Activated CD8-positive, alpha-beta T cell treated with anti-CD3 and anti-CD28 coated beads for 36 hours (primary cell): ENCODE data around the gene LST1. TPM values are rescaled to one million over a fixed set of nuclear protein-coding genes. Genes with fewer than 3 reads are reported as not detected.

Experiments used
- ATAC-seq: fragments of 200-7000 bp; cut with Tn5 transposase; one replicate; pipeline ENCODE4 v1.10.0; 2021; ENCODE audit warnings: mild to moderate bottlenecking, moderate library complexity
- CTCF ChIA-PET: fragments of 350-600 bp; sonication (Branson Sonifier 250); formaldehyde crosslinking; loops from one replicate; lab custom pipeline; 2021; ENCODE audit warnings: antibody characterized with exemption; lab: Charles Lee
- POLR2A ChIA-PET: fragments of 350-600 bp; sonication (Branson Sonifier 250); formaldehyde crosslinking; loops from one replicate; lab custom pipeline; 2021; ENCODE audit warnings: antibody characterized with exemption; lab: Charles Lee
- DNase-seq: peaks from one replicate; pipeline ENCODE4 v3.0.0-alpha.2; 2020
- H3K27ac Mint-ChIP-seq: one replicate; pipeline ENCODE4 v1.8.0; 2021; ENCODE audit warnings: mild to moderate bottlenecking, mixed read lengths
- H3K27me3 Mint-ChIP-seq: one replicate; pipeline ENCODE4 v1.8.0; 2021; ENCODE audit warnings: mixed read lengths
- H3K36me3 Mint-ChIP-seq: one replicate; pipeline ENCODE4 v1.8.0; 2021; ENCODE audit warnings: low read depth, mixed read lengths
- H3K4me1 Mint-ChIP-seq: one replicate; pipeline ENCODE4 v1.8.0; 2021; ENCODE audit warnings: low read depth, mixed read lengths
- H3K4me3 Mint-ChIP-seq: one replicate; pipeline ENCODE4 v1.8.0; 2021; ENCODE audit warnings: mild to moderate bottlenecking, moderate library complexity, mixed read lengths
- H3K9me3 Mint-ChIP-seq: one replicate; pipeline ENCODE4 v1.8.0; 2021; ENCODE audit warnings: mixed read lengths
- CTCF ChIP-seq: fragments of 200-600 bp; IDR thresholded peaks from one replicate; pipeline ENCODE4 v1.8.0; 2022; ENCODE audit warnings: antibody characterized with exemption, mild to moderate bottlenecking
- intact Hi-C: fragments of 100-400 bp; cut with micrococcal nuclease; formaldehyde crosslinking; loops from one replicate; pipeline ENCODE4 v1.10.0; 2022
- total RNA-seq, 2 experiments: library from RNA; stranded (reverse); gene quantifications; one replicate each; pipeline ENCODE4 v1.2.3, GENCODE V29; 2021

The LST1 gene
- total RNA-seq, 2 experiments from 2014 or later, result 40.4 to 43.6 TPM

GRCh38 chr6:31619805-31620585 lies 33.9 kb downstream of the LST1 start:
- POLR2A ChIA-PET, result interaction anchor here (0.7 to 5.1 kb wide), 13 partner anchors 27 to 221 kb away, joined by 3 to 44 read pairs (median 4); partner anchors contain the start of genes BAG6, DDX39B, LTB and TNF
- Mint-ChIP-seq H3K27ac (peak overlapping the region; percentile 97), H3K9me3 (no peaks in the 10 kb centered on the region), H3K4me3 (peak overlapping the region; percentile 95), H3K27me3 (no peaks in the 10 kb centered on the region), H3K36me3 (peaks cover 67% of the 10 kb centered on the region), H3K4me1 (peaks cover 59% of the 10 kb centered on the region)
- DNase-seq (peak; percentile 99), ATAC-seq (peak; percentile 84)
- CTCF ChIA-PET, result interaction anchor here (0.7 to 0.9 kb wide), 3 partner anchors 24 to 68 kb away, joined by 3 read pairs; no protein-coding TSS in a partner anchor
- intact Hi-C loops, result loop anchor here (2.0 kb wide), 1 partner anchor 45 kb away; the partner anchor contains the start of gene GPANK1
- TF ChIP-seq CTCF, result no peak

- Mint-ChIP-seq H3K4me3 (peak within 1 kb of the TSS; percentile 95), H3K9me3 (no peaks in the 10 kb centered on the region), H3K4me1 (peaks cover 54% of the 10 kb centered on the region), H3K36me3 (peaks cover 75% of the 10 kb centered on the region), H3K27me3 (no peaks in the 10 kb centered on the region), H3K27ac (peak within 1 kb of the TSS; percentile 97)
- DNase-seq (peak; percentile 85), ATAC-seq (peak; percentile 25)
- intact Hi-C loops, result loop anchor here (2.0 kb wide), 1 partner anchor 44 kb away; the partner anchor contains the start of gene GPANK1
- TF ChIP-seq CTCF, result no peak
- CTCF ChIA-PET, result interaction anchor here (0.7 to 1.5 kb wide), 6 partner anchors 24 to 74 kb away, joined by 3 to 5 read pairs (median 3); partner anchors contain the start of genes ATP6V1G2 and BAG6
- POLR2A ChIA-PET, result interaction anchor here (0.7 to 11.4 kb wide), 12 partner anchors 19 to 221 kb away, joined by 3 to 235 read pairs (median 5); partner anchors contain the start of genes BAG6, CSNK2B, DDX39B and GPANK1
Measured at GRCh38 chr6:31620586-31621319, 34.7 kb downstream of the LST1 start, which contains the start of gene PRRC2A. TSS of gene PRRC2A (plus strand) at chr6:31620715. CDS start at chr6:31622790, 2,075 bp downstream.

DNA sequence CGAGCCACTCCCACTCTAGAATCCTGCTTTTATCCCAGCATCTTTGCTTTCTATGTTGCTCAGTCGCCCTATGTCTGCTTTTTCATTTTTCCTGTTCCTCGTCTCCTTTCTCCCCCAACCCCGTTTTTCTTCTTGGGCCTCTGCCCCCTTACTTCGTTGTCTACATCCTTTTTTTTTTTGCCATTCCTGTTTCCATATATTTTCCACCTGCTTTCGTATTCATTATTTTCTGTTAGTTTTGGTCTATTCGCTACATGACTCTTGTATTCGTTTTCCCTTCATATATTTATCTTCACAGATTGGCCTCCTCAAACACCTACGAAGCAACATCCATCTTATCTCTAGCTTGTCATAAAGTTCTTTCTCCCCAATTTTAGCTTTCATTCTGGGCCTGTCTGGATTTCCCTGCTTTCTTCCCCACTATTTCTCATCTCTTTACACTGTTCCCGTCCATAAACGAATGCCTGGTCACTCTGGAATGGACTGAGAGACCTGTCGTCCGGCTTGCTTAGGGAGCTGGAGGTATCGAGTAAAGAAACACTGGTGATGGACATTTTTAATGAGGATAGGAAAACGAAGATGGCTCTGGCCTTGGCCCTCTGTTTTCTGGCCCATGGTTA lies 35.4 kb downstream of the LST1 start:
- no peak for ATAC-seq
- CTCF ChIA-PET, result interaction anchor here (0.7 to 2.1 kb wide), 9 partner anchors 13 to 80 kb away, joined by 3 to 6 read pairs (median 4); partner anchors contain the start of genes ATP6V1G2, BAG6, DDX39B and NFKBIL1
- peaks cover 49% of the 10 kb centered on the region for H3K4me1 Mint-ChIP-seq

More for the DNA sequence above, 35.4 kb downstream of the LST1 start:
- Mint-ChIP-seq H3K27me3 (no peaks in the 10 kb centered on the region), H3K4me3 (peak overlapping the region; percentile 95), H3K36me3 (peaks cover 77% of the 10 kb centered on the region), H3K27ac (peak overlapping the region; percentile 95), H3K9me3 (no peaks in the 10 kb centered on the region)
- TF ChIP-seq CTCF, result no peak
- POLR2A ChIA-PET, result interaction anchor here (1.0 to 11.4 kb wide), 15 partner anchors 9 to 238 kb away, joined by 3 to 235 read pairs (median 5); partner anchors contain the start of genes APOM, BAG6, CSNK2B and DDX39B
- no peak for DNase-seq
- intact Hi-C loops, result loop anchor here (2.0 kb wide), 1 partner anchor 43 kb away; the partner anchor contains the start of gene GPANK1
